Ammon's horn (tissue), 1 donor: Measurements from ENCODE around the gene PRDM2.
A peak's percentile ranks its signal among the peaks of the same experiment; 100 is the strongest.

Experiments
- DNase-seq: peaks from one replicate; pipeline ENCODE4 v3.0.0-alpha.2; 2016; ENCODE audit warnings: low spot score

The PRDM2 gene

DNA sequence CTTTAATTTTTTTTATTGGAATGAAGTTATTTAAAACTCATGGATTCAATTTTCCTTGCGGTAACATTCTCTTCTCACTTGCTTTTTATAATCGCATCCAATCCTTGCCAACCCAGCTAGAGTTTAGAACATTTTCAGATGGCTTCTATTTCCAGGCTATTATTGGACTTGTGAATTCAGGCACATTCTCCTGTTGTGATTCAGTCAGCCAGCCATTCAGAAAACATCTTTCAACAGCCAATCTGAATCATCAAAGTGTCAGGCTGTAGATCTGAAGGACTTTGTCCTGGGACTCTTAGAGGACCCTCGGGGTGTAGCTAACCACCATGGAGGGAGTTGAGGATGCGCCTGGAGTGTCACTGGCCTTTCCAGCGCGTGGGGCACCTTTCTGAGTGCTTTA is 92.4 kb downstream of the PRDM2 start:
- peak; percentile 62 for DNase-seq

DNA sequence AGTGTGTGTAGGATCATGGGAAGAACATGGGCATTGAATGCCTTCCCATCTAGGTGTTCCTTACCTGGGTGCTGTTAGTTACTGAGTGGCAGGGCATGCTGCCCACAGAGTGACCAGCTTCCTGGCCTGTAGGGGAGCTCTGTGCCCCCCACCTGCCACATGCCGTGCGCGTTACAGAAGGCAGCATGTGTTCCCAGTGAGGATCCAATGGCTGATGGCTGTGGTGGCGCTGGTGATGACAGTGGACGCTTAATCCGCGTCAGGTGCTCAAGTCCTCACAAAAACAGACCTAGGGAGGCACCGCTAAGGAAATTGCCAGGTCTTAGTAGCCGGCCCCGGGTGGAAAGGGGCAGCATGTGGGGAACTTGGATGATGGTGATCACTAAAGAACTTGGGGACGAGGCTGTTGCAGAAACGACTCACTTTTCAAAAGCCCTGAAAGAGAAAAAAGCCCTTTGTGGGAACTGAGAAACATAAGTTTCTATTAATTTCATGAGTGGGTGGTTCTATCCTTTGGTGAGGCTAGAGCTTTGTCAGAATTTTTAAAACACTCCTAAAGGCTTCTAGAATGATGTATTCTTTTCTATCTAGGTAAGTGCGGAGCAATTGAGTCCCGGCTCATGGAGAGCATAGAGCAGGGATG is 93.2 kb downstream of the PRDM2 start:
- DNase-seq: no peak

DNA sequence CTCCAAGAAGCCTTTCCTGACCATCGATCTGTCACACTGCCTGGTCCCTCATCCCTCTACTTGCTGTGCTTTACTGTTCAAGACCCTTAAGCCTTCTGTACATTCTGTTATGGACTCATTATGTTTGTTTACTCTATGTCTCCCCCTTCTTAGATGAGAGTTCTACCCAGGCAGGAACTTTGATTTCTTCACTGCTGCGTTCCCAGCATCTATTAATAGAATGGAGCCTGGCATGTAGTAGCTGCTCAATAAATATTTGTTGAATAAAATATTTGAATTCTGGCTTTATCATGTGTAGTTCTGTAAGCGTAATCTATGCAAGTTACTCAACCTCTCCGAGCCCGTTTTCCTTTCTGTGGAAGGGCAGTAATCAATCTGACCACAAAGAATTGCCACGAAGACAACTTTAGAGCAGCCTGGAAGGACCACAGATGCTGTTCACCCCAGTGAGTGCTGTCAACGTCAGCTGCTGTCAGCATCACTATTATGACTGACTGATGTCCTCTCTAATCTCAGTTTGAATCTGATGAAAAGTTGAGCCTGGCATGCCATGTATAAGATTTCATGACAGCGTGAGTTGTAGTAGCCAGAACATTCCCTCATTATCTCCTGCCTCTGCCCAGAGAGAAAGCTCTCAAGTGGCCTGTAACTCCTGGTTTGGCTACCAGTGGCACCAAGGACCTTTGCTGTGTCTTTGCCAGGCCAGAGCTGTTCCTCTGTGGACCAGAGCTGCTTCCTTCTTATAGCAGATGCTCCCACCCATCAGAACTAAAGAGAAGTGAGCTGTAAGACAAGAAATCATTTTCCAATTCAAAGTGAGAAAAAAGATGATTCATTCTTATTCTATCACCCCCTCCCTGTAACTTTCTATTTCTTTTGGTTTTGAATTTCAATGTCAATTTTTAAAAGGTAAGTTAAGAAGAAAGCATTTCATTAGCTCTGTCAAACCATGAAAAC is 94.5 kb downstream of the PRDM2 start:
- no peak for DNase-seq

DNA sequence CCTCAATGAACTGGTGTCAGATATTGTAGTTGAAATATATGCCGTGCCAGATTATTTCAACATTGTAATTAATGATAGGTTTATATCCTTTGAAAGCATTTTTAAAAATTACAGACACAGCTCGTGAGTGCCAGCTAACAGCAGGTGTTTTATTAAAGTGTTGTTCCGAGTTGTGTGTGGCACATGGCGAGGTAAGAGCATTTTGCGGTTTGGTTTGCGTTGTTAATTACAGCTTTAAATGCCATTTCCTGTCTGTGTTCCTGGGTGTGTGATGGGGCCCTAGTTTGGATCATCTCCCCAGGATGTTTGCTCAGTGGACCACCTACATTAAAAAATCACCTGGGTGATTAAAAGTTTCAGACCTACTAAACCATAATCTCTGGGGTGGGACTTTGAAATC is 97.4 kb downstream of the PRDM2 start:
- DNase-seq: no peak

DNA sequence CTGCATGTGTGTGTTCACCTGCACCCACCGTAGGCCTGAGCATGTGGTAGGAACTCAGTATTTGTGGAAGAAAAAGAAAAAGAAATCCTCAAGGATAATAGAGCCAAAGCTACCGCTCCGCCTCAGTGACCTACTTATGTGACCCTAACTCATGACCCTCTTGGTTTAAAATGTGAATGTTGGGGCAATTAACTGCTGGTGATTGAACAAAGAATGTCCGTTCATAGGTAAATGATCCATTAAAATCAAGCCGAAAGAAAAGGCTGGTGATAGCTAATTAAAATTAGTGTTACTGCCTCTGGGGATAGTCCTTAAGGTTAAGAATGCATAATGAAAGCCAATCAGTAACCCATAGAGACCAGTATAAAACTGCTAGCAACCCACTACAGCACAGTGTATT is 98.1 kb downstream of the PRDM2 start:
- no peak for DNase-seq

DNA sequence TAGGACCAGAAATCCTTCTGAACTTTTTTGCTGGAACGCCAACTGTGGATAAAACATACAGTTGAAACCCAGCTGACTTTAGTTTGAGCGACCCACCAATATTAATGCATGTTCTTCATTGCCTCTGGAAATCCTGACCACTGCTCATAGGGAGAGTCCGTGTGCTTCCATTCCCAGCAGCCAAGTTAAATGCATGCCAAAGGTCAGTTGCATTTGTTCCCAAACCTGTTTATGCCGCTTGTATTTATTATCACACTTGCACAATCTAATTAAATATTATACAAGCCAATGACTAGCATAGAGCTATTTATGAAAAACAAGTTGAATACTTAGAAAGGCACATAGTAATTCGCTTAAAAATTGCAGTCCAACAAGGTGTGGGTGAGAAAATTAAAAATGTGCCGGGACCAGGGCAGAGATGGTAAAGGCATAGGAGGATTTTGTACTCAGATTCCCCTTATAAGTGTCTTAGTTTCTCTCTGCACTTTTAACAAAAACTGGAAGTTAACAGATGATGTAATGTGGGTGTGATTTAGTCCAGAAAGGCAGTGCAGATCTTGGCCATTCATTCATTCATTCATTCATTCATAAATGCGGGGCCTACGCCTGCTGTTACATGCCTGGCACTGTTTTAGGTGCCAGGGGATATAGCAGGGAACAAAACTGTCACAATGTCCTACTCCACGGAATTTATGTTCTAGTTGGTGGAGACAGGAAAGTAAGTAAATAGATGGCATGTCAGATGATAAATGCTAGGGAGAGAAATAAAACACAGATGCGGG is 99.7 kb downstream of the PRDM2 start:
- no peak for DNase-seq

DNA sequence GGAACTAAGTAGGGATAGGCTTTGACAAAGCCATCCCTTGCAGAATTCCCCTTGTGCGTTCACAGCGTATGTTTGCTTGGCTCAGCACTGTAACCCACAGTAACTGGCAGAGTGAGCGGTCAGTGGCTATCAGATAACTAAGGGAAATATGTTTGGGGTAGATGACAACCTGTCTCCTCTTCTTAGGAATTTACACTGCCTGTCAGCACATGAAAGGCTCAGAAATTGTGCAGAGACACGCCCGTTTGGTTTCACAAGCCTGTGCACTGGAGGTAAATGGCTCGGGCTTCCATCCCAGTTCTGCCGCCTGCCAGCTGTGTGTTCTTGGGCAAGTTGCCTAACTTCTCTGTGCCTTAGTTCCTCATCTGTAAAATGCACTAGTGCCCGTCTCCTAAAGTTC is 101.2 kb downstream of the PRDM2 start:
- no peak for DNase-seq

DNA sequence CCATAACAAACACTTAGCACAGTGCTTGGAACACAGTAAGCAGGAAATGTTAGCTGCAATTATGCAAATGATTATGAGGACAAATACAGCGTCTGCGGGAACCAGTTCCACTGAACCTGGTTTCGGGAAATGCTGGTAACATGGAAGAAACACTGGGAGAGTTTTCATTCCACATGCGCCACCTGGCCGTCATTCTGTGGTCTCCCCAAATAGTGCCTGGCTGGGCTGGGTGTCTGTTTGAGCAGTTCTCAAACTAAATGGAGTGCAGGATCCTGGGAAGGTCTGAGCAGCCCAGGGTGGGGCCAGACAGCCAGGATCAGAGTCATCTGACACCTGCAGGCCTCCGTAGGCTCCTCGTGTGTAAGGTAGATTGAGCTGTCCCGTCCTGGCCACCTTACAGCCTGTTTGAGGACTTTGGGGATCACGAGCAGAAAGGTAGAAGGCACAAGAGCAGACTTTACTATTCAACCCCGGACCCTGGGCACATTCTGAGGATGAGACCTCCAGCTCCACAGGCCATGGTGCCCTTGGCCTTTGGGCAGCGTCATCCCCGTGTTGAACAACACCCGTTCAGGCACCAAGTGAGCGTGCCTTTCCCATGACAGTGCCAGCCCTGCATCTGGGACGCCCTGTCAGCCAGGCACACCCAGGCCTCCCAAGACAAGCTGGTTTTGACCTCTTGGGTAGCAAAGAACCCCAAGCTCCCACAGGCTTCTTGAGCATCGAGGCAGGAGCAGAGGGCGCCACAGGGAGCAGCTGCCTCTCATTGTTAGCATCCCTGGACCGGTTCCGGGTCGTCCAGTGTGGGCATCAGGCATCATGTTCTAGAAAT is 101.9 kb downstream of the PRDM2 start:
- DNase-seq: no peak

DNA sequence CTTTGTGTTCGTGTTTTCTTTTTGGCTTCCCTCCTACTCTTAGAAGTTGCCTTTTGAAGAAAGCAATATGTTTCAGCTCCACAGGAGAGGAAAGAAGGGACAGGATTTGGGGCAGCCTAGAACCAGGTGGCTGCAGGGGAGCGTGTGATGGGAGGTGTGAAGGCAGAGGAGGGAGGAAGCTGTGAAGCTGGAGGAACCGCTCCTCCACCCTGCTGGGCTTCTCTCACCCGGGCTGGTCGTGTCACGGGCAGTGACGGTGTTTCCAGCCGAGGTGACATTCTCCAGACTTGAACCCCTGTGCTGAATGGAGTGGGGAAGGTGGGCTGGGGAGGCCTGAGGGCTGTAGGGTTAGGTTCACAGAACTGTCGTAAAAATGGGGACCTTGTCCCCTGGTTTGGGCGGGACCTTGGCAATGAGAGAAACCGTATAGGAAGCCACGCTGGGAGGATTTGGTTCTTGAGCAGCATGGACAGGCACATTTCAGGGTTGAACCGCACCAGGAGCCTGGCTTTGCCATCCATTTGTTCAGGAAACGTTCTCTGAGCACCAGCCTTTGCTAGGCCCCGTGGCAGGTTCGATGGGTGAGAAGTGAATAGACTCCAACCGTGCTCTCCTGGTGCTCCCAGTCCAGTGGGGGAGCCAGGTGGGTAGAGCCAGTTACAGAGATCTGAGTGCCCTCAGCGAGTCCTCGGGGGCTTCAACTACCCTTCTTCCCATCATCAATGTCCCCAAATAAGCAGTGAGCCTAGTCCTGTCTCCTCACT is 103.0 kb downstream of the PRDM2 start:
- DNase-seq: no peak

DNA sequence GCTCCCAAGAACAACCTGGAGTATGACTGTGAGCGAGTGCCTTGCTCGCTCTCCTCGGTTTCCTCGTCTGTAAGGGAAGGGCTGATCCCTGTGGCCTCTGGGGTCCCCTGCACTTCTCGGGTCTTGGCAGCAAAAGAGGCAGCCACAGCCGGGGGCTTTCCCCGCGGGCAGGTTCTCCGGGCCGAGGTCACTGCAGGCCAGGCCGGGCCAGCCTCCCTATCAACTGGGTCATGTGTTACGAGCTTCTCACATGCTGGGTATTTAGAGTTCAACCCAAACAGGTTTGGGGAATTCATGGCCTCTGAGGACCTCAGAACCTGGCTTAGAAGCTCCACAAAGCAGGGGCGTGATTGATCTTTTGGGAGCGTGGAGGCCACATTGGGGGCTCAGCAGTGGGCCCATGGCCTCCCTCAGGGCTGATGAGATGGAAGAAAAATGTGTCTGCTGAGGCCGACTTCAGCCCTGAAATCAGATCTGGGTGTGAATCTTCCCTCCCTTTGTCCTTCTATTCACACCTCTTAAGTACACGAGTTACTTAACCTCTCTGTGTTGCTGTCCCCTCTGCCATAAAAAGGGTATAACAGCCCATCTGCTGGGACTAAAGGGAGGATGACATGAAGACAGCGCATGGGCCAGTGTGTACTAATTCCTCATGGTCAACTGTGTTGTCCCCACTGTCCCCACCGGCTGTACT is 103.7 kb downstream of the PRDM2 start:
- no peak for DNase-seq

DNA sequence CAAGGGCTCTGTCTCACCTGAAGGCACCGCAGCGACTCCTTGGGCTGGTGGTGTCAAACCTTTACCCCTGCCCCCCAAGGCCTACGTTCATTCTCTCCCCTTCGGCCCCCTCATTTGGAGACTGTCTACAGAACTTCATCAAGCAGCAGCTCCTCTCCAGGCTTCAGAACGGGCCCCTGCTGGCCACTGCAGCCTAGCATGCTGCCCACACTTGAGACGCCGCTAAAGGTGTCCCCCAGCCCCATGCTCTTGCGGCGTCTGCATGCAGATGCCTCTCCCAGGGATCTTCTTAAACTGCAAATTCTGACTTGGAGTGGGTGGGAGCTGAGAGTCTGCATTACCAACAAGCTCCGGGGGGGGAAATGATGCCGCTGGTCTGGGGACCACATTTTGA is 104.2 kb downstream of the PRDM2 start:
- no peak for DNase-seq

DNA sequence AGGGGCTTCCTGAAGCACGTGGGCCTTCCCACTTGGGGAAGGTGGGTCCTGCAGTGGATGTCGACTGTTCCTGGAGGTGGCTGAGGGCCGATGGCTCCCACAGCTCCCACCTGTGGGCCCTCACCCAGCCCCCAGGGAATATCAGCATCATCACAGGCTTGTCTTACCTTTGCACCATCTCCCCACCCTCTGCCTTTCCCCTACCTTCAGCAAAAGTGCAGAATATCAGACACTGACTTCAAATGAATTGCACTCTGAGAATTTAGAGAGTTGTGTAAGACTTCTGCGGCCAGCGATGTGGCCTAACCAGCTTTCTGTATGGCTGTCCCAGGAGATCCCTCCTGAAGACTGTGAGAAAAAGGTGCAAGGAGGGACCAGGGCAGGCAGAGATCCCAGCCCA is 105.4 kb downstream of the PRDM2 start:
- DNase-seq: no peak

DNA sequence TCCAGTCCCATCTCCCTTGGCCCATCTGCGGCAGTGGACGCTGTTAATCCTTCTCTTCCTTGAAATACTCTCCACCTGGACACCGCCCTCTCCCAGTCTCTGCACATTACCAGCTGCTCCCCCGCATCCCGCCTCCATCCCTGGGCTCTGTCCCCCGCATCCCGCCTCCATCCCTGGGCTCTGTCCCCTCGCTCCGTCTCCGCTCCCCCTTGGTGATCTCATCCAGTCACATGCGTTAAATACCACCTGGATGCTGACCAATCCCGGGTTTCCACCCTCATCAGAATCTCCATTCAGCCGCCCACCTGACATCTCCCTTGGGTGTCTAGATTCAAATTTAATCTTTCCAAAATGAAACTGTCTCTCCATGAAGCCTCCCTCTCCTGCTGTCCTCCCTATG is 106.1 kb downstream of the PRDM2 start:
- DNase-seq: no peak

DNA sequence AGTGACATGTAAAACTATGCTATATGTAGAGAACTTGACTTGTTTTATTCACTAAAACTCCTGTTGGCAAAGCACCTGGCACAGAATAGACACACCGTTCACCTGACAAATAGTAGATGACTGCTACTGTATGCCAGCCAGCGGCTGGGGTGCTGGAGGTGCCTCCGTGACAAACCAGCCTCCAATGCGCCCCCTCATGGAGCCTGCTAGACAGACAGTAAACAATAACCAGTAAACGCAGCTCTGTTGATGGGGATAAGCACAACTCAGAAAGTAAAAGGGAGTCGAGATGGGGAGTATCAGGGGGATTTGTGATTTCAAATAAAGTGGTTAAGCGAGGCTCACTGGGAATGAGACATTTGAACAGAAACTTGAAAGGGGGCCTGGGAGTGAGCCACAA is 107.2 kb downstream of the PRDM2 start:
- DNase-seq: no peak

DNA sequence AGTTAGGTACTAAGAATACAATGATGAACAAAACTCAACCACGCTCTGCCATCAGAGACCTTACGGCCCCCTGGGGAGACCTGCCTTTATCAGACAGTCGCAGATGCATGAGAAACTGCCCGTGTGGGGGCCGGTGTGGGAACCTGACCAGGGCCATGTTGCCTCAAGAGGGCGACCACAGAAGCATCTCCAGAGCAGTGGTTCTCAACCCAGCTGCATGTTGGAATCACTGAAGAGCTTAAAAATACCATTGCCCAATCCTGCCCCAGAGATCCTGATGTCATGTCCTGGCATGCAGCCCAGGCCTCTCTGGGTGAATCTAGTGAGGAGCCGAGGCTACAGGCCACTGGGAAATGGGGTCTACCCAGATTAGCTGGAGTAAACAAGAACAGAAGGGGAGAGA is 108.7 kb downstream of the PRDM2 start:
- DNase-seq: no peak

DNA sequence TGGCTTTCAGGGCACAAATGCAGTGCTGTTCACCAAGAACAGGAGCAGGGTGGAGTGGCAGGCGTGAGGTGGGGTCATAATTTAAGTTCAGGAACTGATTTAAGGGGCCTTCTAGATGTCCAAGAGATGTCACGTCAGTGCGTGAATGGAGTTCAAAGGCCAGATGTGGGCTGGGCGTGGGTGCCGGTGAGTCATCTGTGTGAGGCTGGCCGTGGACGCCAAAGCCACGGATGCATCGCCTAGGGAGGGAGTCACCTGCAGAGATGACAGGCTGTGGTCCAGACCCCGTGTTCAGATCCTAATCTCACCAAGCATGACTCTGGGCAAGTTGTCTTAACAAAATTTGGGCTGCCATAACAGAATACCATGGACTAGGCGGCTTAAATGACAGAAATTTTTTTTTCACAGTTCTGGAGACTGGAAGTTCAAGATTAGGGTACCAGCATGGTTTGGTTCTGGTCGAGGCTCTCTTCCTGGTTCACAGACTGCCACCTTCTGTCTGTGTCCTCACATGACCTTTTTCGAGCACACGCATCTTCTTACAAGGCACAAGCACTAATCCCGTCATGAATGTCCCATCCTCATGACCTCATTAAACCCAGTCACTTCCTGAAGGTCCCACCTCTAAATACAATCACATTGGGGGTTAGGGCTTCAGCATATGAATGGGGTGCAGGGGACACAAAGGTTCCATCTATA is 109.6 kb downstream of the PRDM2 start:
- DNase-seq: no peak

DNA sequence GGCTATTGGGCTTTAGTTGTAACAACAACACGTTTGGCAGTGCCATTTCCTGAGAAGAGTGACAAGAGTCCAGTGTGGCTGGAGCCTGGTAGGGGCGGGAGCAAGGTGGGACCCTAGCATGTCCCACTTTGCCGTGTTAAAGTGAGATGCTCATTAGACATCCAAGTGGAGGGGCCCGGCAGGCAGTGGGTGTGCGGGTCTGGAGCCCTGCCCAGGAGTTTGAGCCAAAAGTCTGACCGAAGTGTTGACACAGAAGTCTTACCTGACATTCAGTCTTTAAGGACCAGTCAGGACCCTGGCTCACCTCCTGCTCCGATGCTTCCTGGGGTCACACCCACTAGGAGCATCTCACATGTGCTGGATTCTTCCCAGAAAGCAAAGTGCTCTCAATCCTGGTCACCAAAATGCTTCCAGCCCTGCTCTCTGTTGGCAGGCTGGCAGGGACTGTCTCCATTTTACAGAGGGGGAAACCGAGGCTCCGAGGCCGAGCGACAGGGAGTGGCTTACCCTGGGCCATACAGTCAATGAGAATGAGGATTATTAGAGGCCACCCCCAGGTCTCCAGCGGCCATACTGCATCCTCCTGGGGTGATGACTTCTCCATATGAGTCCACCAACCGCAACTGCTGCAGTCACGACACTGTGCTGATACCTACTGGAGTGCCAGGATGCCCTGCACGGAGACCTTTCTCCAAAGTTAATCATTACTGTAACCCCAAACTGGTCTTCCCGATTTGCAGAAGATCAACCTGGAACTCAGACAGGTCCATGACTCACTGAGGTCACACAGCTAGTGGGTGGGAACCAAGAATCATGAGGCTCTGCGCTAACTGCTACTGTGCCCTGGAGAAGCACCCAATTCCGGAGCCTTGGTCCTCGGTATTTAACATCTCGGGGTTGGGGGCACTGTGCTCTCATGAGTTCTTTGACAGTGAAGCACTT is 112.7 kb downstream of the PRDM2 start:
- DNase-seq: no peak

DNA sequence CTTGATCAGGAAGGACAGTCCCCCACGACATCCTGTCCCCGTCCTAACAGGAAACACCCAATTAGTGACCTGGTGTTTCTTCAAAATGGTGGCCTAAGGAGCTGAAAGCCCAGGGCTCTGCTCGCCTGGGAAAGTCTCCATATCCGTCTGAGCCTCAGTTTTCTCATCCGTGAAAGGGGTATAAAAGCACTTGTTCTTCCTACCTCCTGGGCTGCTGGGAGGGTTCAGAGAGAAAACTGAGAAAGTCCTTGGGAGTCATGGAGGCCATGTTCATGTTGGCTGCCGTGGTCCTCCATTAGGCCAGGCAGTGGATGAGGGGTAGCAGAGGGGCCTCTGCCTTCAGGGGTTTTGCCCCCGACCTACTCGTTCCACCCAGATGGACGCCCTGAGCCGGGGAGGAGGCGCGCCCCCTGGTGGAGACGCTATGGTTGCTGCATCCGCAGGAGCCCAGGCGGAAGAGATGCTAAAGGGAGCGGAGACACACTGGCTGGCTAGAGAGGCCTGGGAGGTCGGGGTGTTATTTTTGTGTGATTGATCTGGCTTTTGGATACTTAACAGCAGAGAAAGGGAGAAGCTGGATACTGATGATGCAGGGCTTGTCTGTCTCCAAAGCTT is 113.5 kb downstream of the PRDM2 start:
- peak; percentile 20 for DNase-seq
